BJ (cell line): Measurements from ENCODE around the gene P4HA1. TPM values are rescaled to one million over a fixed set of nuclear protein-coding genes. Genes with fewer than 3 reads are reported as not detected.
A peak's percentile ranks its signal among the peaks of the same experiment; 100 is the strongest.

Experiments used
- CTCF ChIA-PET: fragments of 350-600 bp; formaldehyde crosslinking; extraction: SDS; loops from one replicate; lab custom pipeline; 2021; ENCODE audit warnings: antibody characterized with exemption, inconsistent platforms; lab: Yijun Ruan, JAX
- POLR2A ChIA-PET: fragments of 300-600 bp; sonication (Branson Sonifier 250); formaldehyde crosslinking; extraction: SDS; loops from one replicate; lab custom pipeline; 2021; ENCODE audit warnings: antibody characterized with exemption; lab: Charles Lee
- DNase-seq: peaks from one replicate; pipeline ENCODE4 v3.0.0-alpha.2; 2011; ENCODE audit warnings: low read depth
- H3K27me3 ChIP-seq: 2 replicates; pipeline ENCODE4 v1.6.0; 2011; ENCODE audit warnings: low read length; ENCODE audit not compliant: control insufficient read depth, insufficient read depth
- H3K36me3 ChIP-seq: 2 replicates; pipeline ENCODE4 v1.5.1; 2011; ENCODE audit warnings: low read length; ENCODE audit not compliant: control insufficient read depth, insufficient read depth
- H3K4me3 ChIP-seq: 2 replicates; pipeline ENCODE4 v1.5.1; 2011; ENCODE audit warnings: low read depth, mild to moderate bottlenecking, control low read depth, low read length
- polyA plus RNA-seq: library from polyadenylated mRNA; depleted of rRNA; stranded (reverse); fragments of >200 nt; gene quantifications from 2 replicates; pipeline ENCODE4 v1.2.3, GENCODE V29; 2011; rRNA removed
- small RNA-seq: library from RNA; depleted of rRNA; stranded (forward); fragments of <200 nt; gene quantifications from one replicate; pipeline ENCODE3, GENCODE V24; 2012; ENCODE audit warnings: low replicate concordance, low read depth; ENCODE audit not compliant: insufficient read length
- TF ChIP-seq, protein P1 (sequence below): IDR thresholded peaks from 2 replicates; pipeline ENCODE4 v1.5.1; 2011; ENCODE audit warnings: low read depth, mild to moderate bottlenecking, control low read depth, inconsistent platforms, low read length, moderate library complexity; ENCODE audit not compliant: insufficient read depth

Gene P4HA1
- polyA plus RNA-seq, 1 experiment, result 91.7 TPM

DNA sequence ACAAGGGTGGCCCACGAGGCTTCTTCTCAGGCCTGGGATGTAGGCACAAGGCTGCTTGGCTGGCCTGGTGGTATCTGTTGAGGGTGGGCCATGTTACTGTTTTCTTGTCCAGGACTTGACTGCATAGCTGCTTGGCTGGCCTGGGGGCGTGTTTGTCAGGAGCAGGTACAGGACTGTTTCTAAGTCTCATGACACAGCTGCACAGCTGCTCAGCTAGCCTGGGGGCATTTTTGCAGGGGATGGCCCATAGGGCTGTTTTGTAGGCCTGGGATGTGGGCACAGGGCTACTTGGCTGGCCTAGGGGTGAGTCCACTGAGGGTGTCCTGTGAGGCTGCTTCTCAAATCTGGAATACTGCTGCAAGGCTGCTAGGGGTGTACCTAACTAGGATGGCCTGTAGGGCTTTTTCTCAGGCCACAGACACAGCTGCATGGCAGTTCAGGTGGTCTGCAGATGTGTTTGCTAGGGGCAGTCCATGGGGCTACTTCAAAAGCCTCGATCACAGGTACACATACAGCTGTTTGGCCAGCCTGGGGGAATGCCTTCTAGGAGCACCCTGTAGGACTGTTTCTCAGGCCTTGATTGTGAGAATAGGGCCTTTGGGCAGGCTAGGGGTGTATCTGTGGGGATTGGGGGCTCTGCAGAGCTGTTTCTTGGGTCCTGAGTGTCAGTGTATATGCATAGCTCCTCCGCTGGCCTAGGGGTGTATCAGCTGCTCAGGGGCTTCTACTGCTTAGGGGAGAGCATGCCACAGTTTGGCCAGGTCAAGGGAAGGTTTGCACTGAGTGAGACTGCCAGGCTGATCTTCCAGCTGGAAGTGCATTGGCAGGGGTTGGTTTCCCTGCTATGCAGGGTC is 115.4 kb downstream of the P4HA1 start:
- no peaks in the 10 kb centered on the region for H3K36me3 ChIP-seq
- POLR2A ChIA-PET, result interaction anchor here (0.6 kb wide), 1 partner anchor 971 kb away, joined by 11 read pairs; no protein-coding TSS in a partner anchor

DNA sequence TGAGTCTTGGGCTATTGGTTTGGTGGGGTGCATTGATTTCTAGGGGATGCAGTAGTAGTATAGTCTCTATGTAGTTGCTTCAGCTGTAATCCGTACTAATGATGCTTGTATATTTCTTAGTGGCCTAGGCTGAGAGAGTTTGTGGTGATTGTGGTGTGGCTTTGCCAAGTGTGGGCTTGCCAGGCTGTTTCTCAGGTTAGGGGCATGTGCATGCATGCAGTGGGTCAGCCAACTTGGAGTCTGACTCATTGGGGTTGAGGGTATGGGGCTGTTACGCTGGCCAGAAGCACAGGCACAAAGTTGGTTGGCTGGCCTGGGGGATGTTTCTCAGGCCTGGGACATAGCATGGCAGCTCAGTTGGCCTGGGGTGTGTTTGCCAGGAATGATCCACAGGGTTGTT is 116.3 kb downstream of the P4HA1 start:
- H3K4me3 ChIP-seq, result no peak overlapping the region
- POLR2A ChIA-PET, result no interaction called here
- H3K36me3 ChIP-seq, result no peaks in the 10 kb centered on the region
- TF ChIP-seq, protein P1, sequence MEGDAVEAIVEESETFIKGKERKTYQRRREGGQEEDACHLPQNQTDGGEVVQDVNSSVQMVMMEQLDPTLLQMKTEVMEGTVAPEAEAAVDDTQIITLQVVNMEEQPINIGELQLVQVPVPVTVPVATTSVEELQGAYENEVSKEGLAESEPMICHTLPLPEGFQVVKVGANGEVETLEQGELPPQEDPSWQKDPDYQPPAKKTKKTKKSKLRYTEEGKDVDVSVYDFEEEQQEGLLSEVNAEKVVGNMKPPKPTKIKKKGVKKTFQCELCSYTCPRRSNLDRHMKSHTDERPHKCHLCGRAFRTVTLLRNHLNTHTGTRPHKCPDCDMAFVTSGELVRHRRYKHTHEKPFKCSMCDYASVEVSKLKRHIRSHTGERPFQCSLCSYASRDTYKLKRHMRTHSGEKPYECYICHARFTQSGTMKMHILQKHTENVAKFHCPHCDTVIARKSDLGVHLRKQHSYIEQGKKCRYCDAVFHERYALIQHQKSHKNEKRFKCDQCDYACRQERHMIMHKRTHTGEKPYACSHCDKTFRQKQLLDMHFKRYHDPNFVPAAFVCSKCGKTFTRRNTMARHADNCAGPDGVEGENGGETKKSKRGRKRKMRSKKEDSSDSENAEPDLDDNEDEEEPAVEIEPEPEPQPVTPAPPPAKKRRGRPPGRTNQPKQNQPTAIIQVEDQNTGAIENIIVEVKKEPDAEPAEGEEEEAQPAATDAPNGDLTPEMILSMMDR, result no peak
- CTCF ChIA-PET, result no interaction called here
- H3K27me3 ChIP-seq, result no peaks in the 10 kb centered on the region
- no peak for DNase-seq

More for the DNA sequence above, 115.4 kb downstream of the P4HA1 start:
- Histone ChIP-seq H3K4me3 (no peak overlapping the region), H3K27me3 (no peaks in the 10 kb centered on the region)
- TF ChIP-seq, protein P1, result no peak
- DNase-seq, result no peak
- CTCF ChIA-PET, result no interaction called here

GRCh38 chr10:72979709-72980108 is 117.0 kb downstream of the P4HA1 start:
- ChIA-PET POLR2A (no interaction called here), CTCF (no interaction called here)
- TF ChIP-seq, protein P1, result no peak
- Histone ChIP-seq H3K36me3 (no peaks in the 10 kb centered on the region), H3K4me3 (no peak overlapping the region), H3K27me3 (no peaks in the 10 kb centered on the region)
- no peak for DNase-seq

- CTCF ChIA-PET, result no interaction called here
- POLR2A ChIA-PET, result no interaction called here
- Histone ChIP-seq H3K27me3 (no peaks in the 10 kb centered on the region), H3K4me3 (no peak overlapping the region), H3K36me3 (no peaks in the 10 kb centered on the region)
- TF ChIP-seq, protein P1, result no peak
- no peak for DNase-seq
These were observed 119.8 kb downstream of the P4HA1 start for GRCh38 chr10:72976886-72977285.

Small RNA genes lying within 50 kb of the gene (small RNA-seq; reads per million reads assigned to genes)
- gene RF00019, result not detected
- gene SNORA11F, result 45.9 reads per million, percentile 88 among the genes with 10 or more reads in this experiment

Other genes starting within 250 kb of the P4HA1 start
- 0.07 TPM in 1 of 2 replicates, not detected in the other for gene OIT3, start 203.1 kb downstream of the P4HA1 start, polyA plus RNA-seq
- not detected in 2 replicates for gene PLA2G12B, start 142.1 kb downstream of the P4HA1 start, polyA plus RNA-seq
- 1.7 and 2.2 TPM in 2 replicates for gene NUDT13, start 13.6 kb upstream of the P4HA1 start, polyA plus RNA-seq
- gene ECD, start 71.1 kb upstream of the P4HA1 start, polyA plus RNA-seq, result 25.4 and 32.7 TPM in 2 replicates
- 33.0 and 40.2 TPM in 2 replicates for gene FAM149B1, start 71.3 kb upstream of the P4HA1 start, polyA plus RNA-seq
- 10.0 and 16.8 TPM in 2 replicates for gene DNAJC9, start 150.4 kb upstream of the P4HA1 start, polyA plus RNA-seq
- 74.4 and 87.9 TPM in 2 replicates for gene MRPS16, start 155.8 kb upstream of the P4HA1 start, polyA plus RNA-seq